Measurements from ENCODE around the gene FADS6. TPM values are rescaled to one million over a fixed set of nuclear protein-coding genes. Genes with fewer than 3 reads are reported as not detected.

Gene FADS6
- total and polyA plus RNA-seq, 12 donors: not detected

GRCh38 chr17:74877592-74878548, 15.6 kb downstream of the FADS6 start:
- ATAC-seq (peak in 5 of 8 donors; percentile 3 to 18 (median 5)), DNase-seq (peak in 1 of 2 donors; percentile 43)
- Histone ChIP-seq H3K36me3 (no peaks in the 10 kb centered on the region), H3K27me3 (no peaks in the 10 kb centered on the region), H3K27ac (peak overlapping the region in 2 of 10 donors; percentile 40 to 46), H3K4me3 (no peak overlapping the region), H3K9me3 (no peaks in the 10 kb centered on the region), H3K4me1 (peaks cover 10 to 26% (median 19%) of the 10 kb centered on the region in 9 donors)
- TF ChIP-seq CTCF (IDR thresholded peaks at IDR 0.05): no peak
- WGBS, 2 donors: 20 to 34% methylated on average over 19 of the region's 19 CpGs
- intact Hi-C loops (cut with DNase I): no loop called here

- 66% methylated on average over 6 of the region's 6 CpGs for WGBS, 2 donors
- Histone ChIP-seq H3K27ac (no peak overlapping the region), H3K36me3 (no peaks in the 10 kb centered on the region), H3K4me1 (peaks cover 14 to 37% (median 26%) of the 10 kb centered on the region in 9 donors), H3K4me3 (no peak overlapping the region), H3K27me3 (no peaks in the 10 kb centered on the region), H3K9me3 (no peaks in the 10 kb centered on the region)
- ATAC-seq (no peak), DNase-seq (no peak)
- no peak for TF ChIP-seq CTCF (IDR thresholded peaks at IDR 0.05)
- intact Hi-C loops (cut with DNase I): no loop called here
These were observed 17.3 kb downstream of the FADS6 start for GRCh38 chr17:74875977-74876593.

GRCh38 chr17:74875155-74875976, 18.1 kb downstream of the FADS6 start:
- 72 to 73% methylated on average over 5 of the region's 5 CpGs for WGBS, 2 donors
- Histone ChIP-seq H3K27me3 (no peaks in the 10 kb centered on the region), H3K4me1 (peaks cover 14 to 37% (median 26%) of the 10 kb centered on the region in 9 donors), H3K9me3 (no peaks in the 10 kb centered on the region), H3K4me3 (no peak overlapping the region), H3K27ac (no peak overlapping the region), H3K36me3 (no peaks in the 10 kb centered on the region)
- no peak for ATAC-seq
- DNase-seq: no peak
- intact Hi-C loops (cut with DNase I): no loop called here
- TF ChIP-seq CTCF (IDR thresholded peaks at IDR 0.05): no peak

DNA sequence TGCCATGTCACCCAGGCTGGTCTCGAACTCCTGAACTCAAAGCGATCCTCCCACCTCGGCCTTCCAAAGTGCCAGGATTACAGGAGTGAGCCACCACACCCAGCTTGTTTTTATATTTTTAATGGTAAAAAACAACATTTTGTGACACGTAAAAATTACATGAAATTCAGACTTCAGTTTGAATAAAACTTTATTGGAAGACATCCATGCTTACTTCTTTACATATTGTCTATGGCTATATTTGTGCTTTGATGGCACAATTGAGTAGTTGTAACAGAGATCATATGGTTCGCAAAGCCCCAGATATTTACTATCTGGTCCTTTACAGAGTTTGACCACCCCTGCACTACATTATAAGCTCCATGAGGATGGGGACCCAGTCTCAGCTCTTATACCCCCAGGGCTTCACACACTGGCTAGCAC, 18.8 kb downstream of the FADS6 start:
- no peaks in the 10 kb centered on the region for H3K27me3 ChIP-seq
- no peak overlapping the region for H3K27ac ChIP-seq
- DNase-seq (no peak), ATAC-seq (no peak)
- TF ChIP-seq CTCF (IDR thresholded peaks at IDR 0.05): no peak
- H3K9me3 ChIP-seq: no peaks in the 10 kb centered on the region
- WGBS, 2 donors: 97% methylated on average over 5 of the region's 5 CpGs
- peaks cover 14 to 37% (median 26%) of the 10 kb centered on the region in 9 donors for H3K4me1 ChIP-seq
- intact Hi-C loops (cut with DNase I): no loop called here
- no peaks in the 10 kb centered on the region for H3K36me3 ChIP-seq
- no peak overlapping the region for H3K4me3 ChIP-seq

All from heart right ventricle (tissue), 16 donors.